Peyer's patch (tissue), 4 donors: Measurements from ENCODE around the gene DSG4. TPM values are rescaled to one million over a fixed set of nuclear protein-coding genes. Genes with fewer than 3 reads are reported as not detected.

ENCODE experiments used
- DNase-seq, 3 donors: peaks; one replicate each; pipeline ENCODE4 v3.0.0-alpha.2; 2017 to 2019
- H3K27ac ChIP-seq, 4 donors: fragments of 200-600 bp; sonication (generic); one replicate each; pipeline ENCODE4 v1.5.1; 2016 to 2019
- H3K27me3 ChIP-seq, 2 donors: fragments of 200-600 bp; sonication (generic); one replicate each; pipeline ENCODE4 v1.5.1; 2019
- H3K36me3 ChIP-seq, 3 donors: fragments of 200-600 bp; sonication (generic); one replicate each; pipeline ENCODE4 v1.5.1; 2016 to 2019
- H3K4me1 ChIP-seq, 4 donors: fragments of 200-600 bp; sonication (generic); one replicate each; pipeline ENCODE4 v1.5.1; 2016 to 2019
- H3K4me3 ChIP-seq, 4 donors: fragments of 200-600 bp; sonication (generic); 1 replicate in 3 of 4; 2 replicates in 1 of 4; pipeline ENCODE4 v1.5.1; 2016 to 2019; ENCODE audit warnings: mild to moderate bottlenecking in 1 of 4
- H3K9me3 ChIP-seq, 4 donors: fragments of 200-600 bp; sonication (generic); one replicate each; pipeline ENCODE4 v1.5.1; 2016 to 2019; ENCODE audit warnings: mild to moderate bottlenecking in 1 of 4
- CTCF ChIP-seq, 6 experiments: fragments of 450-650 bp in 4 of 6; fragments of 200-600 bp in 2 of 6; sonication (generic) in 1 of 6; IDR thresholded peaks; one replicate each; pipeline ENCODE4 v1.5.1; 2017 to 2019; ENCODE audit warnings: antibody characterized with exemption in 6 of 6, mild to moderate bottlenecking in 3 of 6, moderate library complexity in 1 of 6
- POLR2A ChIP-seq, 2 donors: fragments of 450-650 bp; IDR thresholded peaks; one replicate each; pipeline ENCODE4 v1.5.1; 2017; ENCODE audit warnings: antibody characterized with exemption in 2 of 2, mild to moderate bottlenecking in 2 of 2, moderate library complexity in 2 of 2
- total RNA-seq, 4 donors: library from RNA; depleted of rRNA; stranded (reverse); fragments of >200 nt; gene quantifications; one replicate each; pipeline ENCODE4 v1.1.0, GENCODE V29; 2016

The DSG4 gene
- total RNA-seq, 4 donors from 2014 or later, result 0.35 to 0.38 TPM; not detected in 2

- H3K36me3 ChIP-seq, result no peaks in the 10 kb centered on the region
- no peak for TF ChIP-seq CTCF (IDR thresholded peaks at IDR 0.05)
- no peak for TF ChIP-seq POLR2A (IDR thresholded peaks at IDR 0.05)
- no peak overlapping the region for H3K27ac ChIP-seq
- no peaks in the 10 kb centered on the region for H3K4me1 ChIP-seq
- no peak for DNase-seq
- no peaks in the 10 kb centered on the region for H3K27me3 ChIP-seq
- no peak overlapping the region for H3K4me3 ChIP-seq
- no peaks in the 10 kb centered on the region for H3K9me3 ChIP-seq
These were observed 12.4 kb upstream of the DSG4 start for GRCh38 chr18:31364190-31364589.

GRCh38 chr18:31369478-31369877 lies 7.1 kb upstream of the DSG4 start:
- H3K4me3 ChIP-seq, result no peak overlapping the region

GRCh38 chr18:31371989-31372388 lies 4.6 kb upstream of the DSG4 start:
- TF ChIP-seq CTCF (IDR thresholded peaks at IDR 0.05), result no peak
- TF ChIP-seq POLR2A (IDR thresholded peaks at IDR 0.05), result no peak
- Histone ChIP-seq H3K27ac (no peak overlapping the region), H3K27me3 (no peaks in the 10 kb centered on the region), H3K9me3 (no peaks in the 10 kb centered on the region), H3K4me3 (no peak overlapping the region), H3K4me1 (no peaks in the 10 kb centered on the region), H3K36me3 (no peaks in the 10 kb centered on the region)
- no peak for DNase-seq

More at GRCh38 chr18:31369478-31369877, 7.1 kb upstream of the DSG4 start:
- no peak overlapping the region for H3K27ac ChIP-seq
- no peaks in the 10 kb centered on the region for H3K9me3 ChIP-seq
- TF ChIP-seq POLR2A (IDR thresholded peaks at IDR 0.05) (no peak), CTCF (IDR thresholded peaks at IDR 0.05) (no peak)
- no peaks in the 10 kb centered on the region for H3K36me3 ChIP-seq
- no peak for DNase-seq
- no peaks in the 10 kb centered on the region for H3K27me3 ChIP-seq
- no peaks in the 10 kb centered on the region for H3K4me1 ChIP-seq

- H3K36me3 ChIP-seq, result no peaks in the 10 kb centered on the region
- no peaks in the 10 kb centered on the region for H3K27me3 ChIP-seq
- no peak for DNase-seq
- no peaks in the 10 kb centered on the region for H3K9me3 ChIP-seq
- TF ChIP-seq POLR2A (IDR thresholded peaks at IDR 0.05) (no peak), CTCF (IDR thresholded peaks at IDR 0.05) (no peak)
- H3K27ac ChIP-seq, result no peak overlapping the region
- H3K4me1 ChIP-seq, result no peaks in the 10 kb centered on the region
- no peak overlapping the region for H3K4me3 ChIP-seq
These were observed 2.9 kb upstream of the DSG4 start for GRCh38 chr18:31373641-31374040.

GRCh38 chr18:31380912-31381311 lies 4.3 kb downstream of the DSG4 start:
- no peaks in the 10 kb centered on the region for H3K36me3 ChIP-seq
- H3K9me3 ChIP-seq, result no peaks in the 10 kb centered on the region
- no peak overlapping the region for H3K4me3 ChIP-seq
- no peak overlapping the region for H3K27ac ChIP-seq
- no peaks in the 10 kb centered on the region for H3K4me1 ChIP-seq
- TF ChIP-seq CTCF (IDR thresholded peaks at IDR 0.05) (no peak), POLR2A (IDR thresholded peaks at IDR 0.05) (no peak)
- no peak for DNase-seq
- H3K27me3 ChIP-seq, result no peaks in the 10 kb centered on the region

GRCh38 chr18:31382107-31382506 lies 5.5 kb downstream of the DSG4 start:
- DNase-seq, result no peak
- H3K36me3 ChIP-seq, result no peaks in the 10 kb centered on the region
- H3K4me1 ChIP-seq, result no peaks in the 10 kb centered on the region
- no peak overlapping the region for H3K4me3 ChIP-seq
- TF ChIP-seq CTCF (IDR thresholded peaks at IDR 0.05) (no peak), POLR2A (IDR thresholded peaks at IDR 0.05) (no peak)
- no peaks in the 10 kb centered on the region for H3K9me3 ChIP-seq
- H3K27ac ChIP-seq, result no peak overlapping the region
- H3K27me3 ChIP-seq, result no peaks in the 10 kb centered on the region
